Gastroesophageal sphincter (tissue), 3 donors: ENCODE measurements around the gene LSM6.

ENCODE experiments used
- CTCF ChIP-seq, 4 experiments: fragments of 200-600 bp in 2 of 4; fragments of 450-650 bp in 2 of 4; sonication (generic) in 1 of 4; IDR thresholded peaks; one replicate each; pipeline ENCODE4 v1.5.1; 2017 to 2019; ENCODE audit warnings: antibody characterized with exemption in 4 of 4, mild to moderate bottlenecking in 2 of 4, moderate library complexity in 2 of 4
- EP300 ChIP-seq: sonication (generic); formaldehyde crosslinking; IDR thresholded peaks from one replicate; pipeline ENCODE4 v1.6.1; 2017; ENCODE audit warnings: antibody characterized with exemption, mild to moderate bottlenecking
- POLR2A ChIP-seq, 2 donors: fragments of 450-650 bp; IDR thresholded peaks; one replicate each; pipeline ENCODE4 v1.6.1; 2017; ENCODE audit warnings: antibody characterized with exemption in 2 of 2, mild to moderate bottlenecking in 2 of 2, moderate library complexity in 1 of 2
- POLR2AphosphoS5 ChIP-seq: sonication (generic); formaldehyde crosslinking; IDR thresholded peaks from one replicate; pipeline ENCODE4 v1.6.1; 2017; ENCODE audit warnings: antibody characterized with exemption

- no peak for TF ChIP-seq POLR2A (IDR thresholded peaks at IDR 0.05)
- no peak for TF ChIP-seq POLR2AphosphoS5
- TF ChIP-seq CTCF (IDR thresholded peaks at IDR 0.05) = no peak
- TF ChIP-seq EP300 = no peak
Observed at GRCh38 chr4:146186041-146186440, 10.5 kb downstream of the LSM6 start.
